GM18520 (cell line): ENCODE results near the gene GALR1.
"Not testable (repeated sequence)": the region's sequence is repeated elsewhere in the genome, so short reads cannot be mapped to it uniquely, and the experiment has no call there.

ENCODE experiments used
- ATAC-seq: cut with Tn5 transposase; IDR thresholded peaks from one replicate; pipeline ENCODE4 v1.9.1; 2021; ENCODE audit not compliant: unreplicated experiment

GALR1 gene

DNA sequence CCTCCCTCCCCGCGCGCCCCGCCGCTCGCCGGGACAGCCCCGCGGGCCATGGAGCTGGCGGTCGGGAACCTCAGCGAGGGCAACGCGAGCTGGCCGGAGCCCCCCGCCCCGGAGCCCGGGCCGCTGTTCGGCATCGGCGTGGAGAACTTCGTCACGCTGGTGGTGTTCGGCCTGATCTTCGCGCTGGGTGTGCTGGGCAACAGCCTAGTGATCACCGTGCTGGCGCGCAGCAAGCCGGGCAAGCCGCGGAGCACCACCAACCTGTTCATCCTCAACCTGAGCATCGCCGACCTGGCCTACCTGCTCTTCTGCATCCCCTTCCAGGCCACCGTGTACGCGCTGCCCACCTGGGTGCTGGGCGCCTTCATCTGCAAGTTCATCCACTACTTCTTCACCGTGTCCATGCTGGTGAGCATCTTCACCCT is 865 bp downstream of the GALR1 start:
- no peak for ATAC-seq

DNA sequence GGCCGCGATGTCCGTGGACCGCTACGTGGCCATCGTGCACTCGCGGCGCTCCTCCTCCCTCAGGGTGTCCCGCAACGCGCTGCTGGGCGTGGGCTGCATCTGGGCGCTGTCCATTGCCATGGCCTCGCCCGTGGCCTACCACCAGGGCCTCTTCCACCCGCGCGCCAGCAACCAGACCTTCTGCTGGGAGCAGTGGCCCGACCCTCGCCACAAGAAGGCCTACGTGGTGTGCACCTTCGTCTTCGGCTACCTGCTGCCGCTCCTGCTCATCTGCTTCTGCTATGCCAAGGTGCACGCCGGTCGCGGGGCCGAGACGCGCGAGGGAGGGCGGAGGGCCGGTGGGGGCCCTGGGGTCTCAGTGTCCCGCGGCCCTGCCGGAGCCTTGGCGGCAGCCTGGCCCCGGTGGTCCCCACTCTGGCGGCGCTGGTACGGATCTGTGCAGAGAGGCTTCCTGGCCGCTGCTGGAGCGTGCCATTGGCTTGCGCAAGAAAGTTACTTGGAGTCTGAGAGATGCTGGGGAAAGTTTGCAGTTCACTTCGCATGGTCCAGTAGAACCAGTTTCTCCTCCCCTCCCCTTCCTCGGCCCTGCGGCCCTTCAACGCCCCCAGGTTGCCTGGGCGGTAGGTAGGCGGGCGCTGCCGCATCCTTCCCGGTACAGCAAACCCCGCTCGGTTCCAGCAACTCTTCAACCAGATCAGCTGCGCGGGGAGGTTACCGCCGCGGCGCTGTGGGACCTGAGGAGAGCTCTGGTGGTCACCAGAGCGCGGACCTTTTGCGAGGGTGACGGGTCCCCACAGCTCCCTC is 1.5 kb downstream of the GALR1 start:
- ATAC-seq: no peak

DNA sequence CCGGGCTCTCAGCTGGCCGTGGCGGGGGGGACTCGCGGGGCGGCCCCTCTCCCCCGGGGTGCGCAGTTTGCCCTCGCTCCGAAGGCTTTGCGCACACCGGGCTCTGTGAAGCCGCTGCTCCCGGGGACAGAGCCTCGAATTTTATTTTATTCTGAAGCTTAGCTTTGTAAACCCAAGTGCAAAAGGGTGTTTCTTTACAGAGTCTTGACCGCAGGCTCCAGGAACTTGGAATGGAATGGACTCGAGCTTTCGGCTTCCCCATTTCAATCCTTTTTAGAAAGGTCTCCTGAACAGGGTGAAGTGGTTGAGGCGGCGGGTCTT is 2.0 kb downstream of the GALR1 start:
- no peak for ATAC-seq

DNA sequence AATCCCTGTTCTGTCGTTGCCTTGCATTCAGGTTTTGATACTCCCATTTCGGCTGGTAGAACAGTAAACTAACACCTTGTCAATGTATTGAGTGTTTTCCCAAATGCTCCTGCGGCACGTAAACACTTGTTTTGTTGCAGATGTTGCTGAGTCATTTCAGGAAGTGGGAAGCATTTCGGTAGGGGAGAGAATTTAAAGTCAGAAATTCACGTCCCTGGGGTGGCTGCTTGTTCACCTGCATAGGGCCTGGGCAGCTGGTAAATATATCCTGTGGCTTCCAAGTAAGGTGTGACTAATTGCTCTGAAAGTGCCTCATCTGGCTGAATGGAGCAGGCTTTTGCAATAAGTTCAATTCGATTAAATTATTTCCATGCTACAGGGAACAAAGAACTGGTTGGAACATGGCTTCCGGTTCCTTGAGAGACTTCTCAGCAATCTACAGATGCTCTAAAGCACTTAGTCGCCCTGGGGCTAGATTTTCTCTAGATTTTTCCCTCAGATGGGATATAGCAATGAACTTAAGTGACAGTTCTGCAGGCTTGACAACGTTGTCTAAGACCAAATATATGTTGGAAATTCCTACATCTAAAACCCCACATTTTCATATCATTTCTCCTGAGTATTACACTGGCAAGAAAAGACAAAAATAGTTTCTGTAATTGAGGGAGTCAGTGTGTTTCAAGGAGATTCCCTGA is 5.2 kb downstream of the GALR1 start:
- no peak for ATAC-seq

DNA sequence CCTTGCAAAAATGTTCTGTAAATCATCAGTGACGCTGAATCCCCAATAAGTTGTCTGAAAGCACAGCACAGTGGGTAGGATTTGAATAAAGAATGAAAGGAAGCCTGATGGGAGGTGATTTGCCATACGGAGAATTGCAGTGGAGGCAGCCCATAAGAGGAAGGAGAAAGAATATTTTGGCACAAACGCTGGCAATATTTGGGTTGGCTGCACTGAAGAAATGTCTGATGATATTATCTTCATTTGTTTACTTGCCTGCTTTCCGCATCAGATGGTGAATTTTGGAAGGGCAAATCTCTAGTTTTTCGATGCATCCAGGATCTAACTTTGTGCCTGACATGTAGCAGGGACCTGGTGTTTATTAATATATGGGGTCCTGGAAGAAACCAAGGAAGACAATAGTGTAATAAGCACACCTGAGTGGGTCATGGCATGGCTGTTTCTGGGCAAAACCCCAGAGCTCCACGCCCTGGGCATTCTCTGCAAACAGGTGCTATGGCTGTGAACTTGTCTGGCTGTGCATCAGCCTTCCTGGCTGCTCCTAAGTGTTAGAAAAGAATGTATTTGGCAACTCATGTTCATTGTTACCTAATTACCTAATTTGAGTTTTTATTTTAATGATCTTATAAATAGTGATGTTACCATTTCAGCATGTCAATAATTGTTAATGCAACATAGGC is 5.9 kb downstream of the GALR1 start:
- ATAC-seq: no peak

DNA sequence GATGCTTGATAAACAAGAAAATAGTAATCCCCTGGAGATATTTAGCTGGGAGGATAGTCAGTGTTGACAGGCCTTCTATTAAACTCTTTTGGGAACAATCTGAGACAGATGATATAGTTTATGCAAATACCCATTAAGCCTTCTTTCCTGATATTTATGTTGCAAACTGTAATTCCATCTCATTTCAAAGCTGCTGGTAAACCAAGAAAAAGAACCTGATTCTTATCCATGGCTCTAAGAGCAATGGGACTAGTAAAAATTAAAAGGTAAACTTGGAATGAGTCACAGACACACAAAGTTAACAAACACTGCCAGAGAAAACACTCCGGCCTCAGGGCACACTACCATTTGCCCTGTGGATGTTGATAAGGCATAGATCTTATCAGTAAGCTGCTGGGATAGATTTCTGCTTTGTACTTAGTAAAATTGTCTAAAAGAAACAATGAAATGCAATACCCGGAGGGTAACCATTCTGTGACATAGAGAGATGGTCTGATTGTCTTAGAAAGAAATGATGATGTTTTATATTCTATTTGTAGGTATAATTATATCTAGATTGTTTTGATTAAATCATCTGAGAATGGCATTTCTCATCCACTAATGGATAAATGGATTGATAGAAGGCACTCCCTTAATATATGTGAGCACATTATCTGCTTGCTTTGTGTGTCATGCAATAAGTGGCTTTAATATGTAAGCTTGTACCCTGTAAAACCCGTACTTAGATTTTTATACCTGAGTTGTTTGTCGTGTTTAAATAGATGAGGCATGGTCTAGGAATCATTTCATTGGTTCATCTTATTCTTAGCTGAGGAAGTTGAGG is 13.2 kb downstream of the GALR1 start:
- ATAC-seq: no peak

DNA sequence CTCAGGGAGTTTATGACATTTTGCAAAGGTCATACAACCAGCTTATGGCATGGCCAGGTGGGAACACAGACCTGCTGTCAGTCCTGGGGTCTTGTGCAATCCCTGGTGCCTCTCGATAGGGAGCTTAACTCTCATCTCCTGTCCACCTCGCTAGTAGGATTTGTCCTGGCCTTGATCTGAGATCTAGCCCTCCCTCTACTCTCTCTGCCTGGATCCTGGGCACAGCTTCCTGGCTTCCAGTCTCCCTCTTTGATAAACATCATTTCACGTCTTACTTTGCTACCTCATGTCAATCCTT is 13.8 kb downstream of the GALR1 start:
- no peak for ATAC-seq

DNA sequence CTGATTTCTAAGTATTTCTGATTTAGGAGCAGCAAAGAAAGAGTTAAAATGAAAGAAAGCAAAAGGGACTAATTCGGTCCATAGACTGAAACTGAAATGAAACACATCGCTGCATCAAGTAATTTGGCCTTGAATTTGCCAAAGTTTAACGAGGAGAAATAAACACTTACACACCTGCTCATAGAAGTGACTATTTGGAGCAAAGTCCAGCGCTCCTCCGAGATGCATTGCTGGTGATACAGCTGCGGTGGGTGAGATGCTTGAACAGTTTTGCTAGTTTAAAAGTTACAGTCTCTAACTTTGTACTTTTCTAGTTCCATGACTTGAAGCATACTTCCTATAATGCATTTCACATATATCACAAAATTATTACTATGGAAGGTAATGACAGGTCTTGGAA is 18.3 kb downstream of the GALR1 start:
- ATAC-seq: no peak

DNA sequence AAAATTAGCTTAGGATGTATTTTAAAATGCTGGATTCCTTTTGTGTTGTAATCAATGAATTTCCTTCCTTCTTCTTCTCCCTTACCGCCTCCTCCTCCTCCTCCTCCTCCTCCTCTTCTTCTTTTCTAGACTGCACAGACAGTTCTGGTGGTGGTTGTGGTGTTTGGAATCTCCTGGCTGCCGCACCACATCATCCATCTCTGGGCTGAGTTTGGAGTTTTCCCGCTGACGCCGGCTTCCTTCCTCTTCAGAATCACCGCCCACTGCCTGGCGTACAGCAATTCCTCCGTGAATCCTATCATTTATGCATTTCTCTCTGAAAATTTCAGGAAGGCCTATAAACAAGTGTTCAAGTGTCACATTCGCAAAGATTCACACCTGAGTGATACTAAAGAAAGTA is 18.8 kb downstream of the GALR1 start:
- ATAC-seq: no peak

DNA sequence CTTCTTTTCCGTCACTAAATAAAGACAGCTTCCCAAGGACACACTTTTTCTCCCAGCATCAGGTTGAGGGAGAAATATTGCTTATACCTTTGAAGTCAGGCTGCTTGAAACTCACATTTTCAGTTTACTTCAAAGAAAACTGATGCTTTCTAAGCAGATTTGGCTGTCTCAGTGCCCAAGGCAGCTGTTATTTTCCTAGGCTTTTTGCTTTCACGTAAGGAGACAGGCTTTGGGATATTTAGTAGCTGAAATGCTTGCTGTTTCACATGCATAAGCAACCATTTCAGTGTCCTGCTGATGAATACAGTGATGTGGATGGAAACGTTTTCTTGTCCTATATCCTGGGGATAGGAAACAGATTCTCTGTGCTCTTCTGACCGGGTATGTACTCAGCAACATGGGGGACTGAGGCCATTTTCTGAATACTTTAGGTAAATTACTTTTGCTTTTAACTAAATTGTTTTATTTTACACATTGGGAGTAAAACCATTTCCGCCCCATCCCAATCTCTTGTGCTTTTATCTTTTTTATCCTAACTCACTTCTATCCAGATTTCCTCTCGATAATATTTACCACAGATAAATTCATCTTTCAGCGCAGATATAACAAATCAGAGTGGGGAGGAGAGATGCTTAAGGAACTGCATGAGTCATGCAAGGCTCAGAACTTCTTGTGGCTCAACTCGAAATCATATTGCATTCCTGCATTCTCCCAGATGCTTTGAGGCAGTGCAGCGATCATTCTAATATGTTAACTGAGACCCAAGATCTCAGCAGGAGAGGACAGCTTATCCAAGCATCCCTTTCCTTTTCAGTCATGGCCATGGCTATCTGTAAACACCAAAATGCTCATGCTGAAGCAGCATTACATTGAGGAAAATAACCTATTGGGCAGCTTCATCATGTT is 22.2 kb downstream of the GALR1 start:
- no peak for ATAC-seq

DNA sequence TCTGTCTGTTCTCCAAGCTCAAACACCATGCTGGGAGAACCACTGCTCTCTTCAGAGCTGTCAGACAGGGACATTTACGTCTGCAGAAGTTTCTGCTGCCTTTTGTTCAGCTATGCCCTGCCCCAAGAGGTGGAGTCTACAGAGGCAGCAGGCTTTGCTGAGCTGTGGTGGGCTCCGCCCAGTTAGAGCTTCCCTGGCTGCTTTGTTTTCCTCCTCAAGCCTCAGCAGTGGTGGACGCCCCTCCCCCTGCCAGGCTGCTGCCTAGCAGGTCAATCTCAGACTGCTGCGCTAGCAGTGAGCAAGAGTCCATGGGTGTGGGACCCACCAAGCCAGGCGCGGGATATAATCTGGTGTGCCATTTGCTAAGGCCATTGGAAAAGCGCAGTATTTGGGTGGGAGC is 41.2 kb downstream of the GALR1 start:
- ATAC-seq: not testable (repeated sequence)

DNA sequence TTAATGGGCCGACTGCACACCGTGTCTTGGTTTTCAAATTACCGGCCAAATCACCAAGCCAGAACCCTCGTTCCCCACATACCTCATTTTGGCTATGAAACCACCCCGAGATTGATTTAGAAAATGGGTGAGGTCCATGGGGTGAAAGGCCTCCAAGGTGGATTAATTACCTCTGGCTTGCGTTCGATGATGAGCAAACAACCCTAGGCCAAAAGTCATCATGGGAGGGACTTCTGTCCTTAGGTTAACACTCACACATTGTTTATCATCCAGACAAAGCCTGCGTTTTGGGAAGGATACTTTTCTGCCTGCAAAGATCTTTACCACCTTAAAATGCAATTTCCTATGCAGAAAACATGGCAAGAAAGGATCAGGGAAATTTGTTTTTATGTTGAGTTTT is 48.5 kb downstream of the GALR1 start:
- ATAC-seq: no peak

DNA sequence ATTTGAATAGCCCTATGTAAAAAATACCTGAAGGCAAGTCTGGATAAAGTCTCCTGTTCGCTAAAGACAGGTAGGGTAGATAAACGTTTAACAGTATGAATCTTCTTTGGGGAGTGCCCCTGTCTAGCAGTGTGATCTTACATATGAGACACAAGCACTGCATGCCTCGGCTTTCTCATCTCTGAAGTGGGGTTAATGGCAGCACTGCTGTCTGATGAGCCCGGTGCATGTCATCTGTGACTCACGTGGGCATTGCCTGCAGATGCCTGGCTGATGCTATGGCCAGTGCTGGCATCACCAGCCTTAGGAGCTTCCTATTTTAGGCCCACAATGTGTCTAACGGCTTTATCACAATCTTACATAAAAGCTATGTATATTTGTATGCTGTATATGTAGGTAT is 50.1 kb downstream of the GALR1 start:
- ATAC-seq: no peak

DNA sequence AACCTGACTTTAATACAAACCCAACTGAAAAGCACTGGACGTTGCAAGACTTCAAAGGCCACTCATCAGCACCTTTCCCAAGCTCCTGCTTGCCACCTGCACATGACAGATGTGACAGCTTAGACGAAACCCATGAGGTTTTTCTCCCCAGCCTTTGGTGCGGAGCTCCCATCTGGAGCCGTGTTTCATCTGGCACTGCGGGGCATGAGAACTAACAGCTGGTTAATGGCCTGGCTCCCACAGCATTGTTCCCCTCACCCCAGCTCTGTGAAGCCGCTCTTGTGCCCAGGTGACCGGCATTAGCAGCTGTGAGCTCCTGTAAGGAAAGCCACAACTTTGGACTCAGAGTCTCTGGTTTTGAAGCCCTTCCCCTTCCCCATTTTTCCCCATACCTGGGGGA is 50.9 kb downstream of the GALR1 start:
- no peak for ATAC-seq

DNA sequence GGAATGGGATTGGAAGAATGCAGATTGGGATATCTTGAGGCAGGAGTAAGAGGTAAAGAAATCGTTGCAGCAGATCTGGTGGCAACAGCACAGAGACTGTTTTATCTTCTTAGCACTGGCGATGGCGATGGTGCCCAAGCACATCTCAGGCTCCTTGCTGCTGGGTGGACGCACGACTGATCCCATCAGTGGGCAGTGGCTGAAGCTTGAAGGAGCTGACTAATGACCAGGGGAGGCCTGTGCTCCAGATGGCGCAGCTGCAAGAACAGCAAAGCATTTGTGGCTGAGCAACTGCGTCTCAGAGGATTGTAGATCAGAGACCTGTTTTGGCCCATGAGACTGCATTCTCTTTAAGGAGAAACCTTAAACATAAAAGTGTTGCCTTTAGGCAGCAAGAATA is 54.6 kb downstream of the GALR1 start:
- no peak for ATAC-seq

DNA sequence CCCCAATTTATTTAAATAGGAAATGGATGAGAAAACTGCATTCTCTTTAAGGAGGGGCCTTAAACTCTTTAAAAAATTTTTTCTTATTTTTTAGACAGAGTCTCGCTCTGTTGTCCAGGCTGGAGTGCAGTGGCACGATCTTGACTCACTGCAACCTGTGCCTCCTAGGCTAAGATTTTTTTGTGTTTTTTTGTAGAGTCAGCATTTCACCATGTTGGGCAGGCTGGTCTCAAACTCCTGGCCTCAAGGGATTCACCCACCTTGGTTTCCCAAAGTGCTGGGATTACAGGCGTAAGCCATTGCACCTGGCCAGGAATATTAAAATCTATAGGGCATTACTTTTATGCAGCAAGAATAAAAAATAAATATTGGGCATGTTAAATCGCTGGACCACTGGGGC is 56.0 kb downstream of the GALR1 start:
- no peak for ATAC-seq

DNA sequence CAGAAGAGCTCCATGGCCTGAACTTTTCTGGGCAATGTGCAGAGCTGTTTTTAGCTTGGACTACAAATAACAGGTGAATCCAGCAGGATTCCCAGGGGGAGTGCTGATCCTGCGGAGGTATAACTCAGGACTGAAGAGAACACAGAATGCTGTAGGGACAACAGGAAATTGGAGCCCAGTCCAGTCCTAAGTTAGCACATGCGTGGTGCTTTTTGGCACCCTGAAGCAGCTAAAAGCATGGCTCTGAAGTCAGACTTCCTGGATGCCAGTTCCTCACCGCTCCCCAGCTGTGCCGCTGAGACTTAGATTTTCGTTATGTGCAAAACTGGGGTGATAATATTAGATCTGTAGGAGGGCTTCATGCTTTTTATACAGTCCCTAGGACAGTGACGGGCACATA is 58.6 kb downstream of the GALR1 start:
- no peak for ATAC-seq

DNA sequence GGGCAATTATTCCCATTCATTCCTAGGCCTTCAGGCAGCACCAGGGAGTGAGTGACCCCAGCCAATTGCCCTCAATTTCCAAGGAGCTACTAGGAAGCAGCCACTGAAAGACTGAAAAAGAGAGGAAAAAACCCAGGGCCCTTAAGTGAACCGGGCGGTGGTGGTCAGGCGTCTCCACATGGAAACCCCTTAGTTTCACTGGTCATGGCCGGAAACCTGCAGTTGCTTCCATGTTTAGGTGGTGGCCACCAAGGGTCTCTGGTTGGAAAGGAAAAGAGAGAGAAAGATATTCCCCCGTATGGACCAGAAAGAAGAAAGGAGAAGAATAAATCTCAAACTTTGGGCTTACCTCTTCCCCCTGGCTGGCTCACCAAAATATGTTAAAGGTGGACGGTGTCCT is 64.9 kb downstream of the GALR1 start:
- no peak for ATAC-seq

DNA sequence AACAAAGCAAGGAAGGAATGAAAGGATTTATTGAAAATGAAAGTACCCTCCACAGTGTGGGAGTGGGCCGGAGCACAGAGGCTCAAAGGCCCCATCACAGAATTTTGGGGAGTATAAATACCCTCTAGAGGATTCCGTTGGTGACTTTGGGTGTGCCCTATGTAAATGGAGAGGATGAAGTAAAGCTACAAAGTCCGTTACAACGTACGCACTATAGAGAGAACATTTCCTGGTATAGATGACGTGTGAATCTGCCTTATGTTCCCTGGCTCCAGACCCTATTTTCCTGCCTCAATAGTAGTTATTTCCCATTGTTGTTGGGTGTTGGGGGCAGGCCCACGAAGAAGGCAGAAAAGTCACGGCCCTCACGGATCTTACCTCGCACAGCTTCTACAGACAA is 65.3 kb downstream of the GALR1 start:
- ATAC-seq: no peak

DNA sequence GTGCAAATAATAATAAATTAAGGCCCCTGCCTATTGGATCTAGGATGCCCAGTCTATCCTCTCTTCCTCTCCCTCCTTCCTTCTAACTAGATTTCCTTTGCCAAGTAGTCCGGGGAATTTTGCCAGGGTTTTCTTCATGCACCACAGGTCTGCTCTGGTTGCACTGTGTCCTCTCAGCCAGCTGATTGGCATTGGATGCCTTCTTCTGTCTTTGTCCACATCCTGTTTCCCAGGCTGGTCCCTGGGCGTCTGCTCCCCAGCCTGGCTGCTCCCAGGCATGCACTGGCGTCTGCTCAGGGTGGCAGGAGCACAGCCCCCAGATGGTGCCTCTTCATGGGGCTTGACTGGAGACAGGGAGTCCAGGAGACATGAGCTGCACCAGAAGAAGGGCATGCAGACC is 66.4 kb downstream of the GALR1 start:
- no peak for ATAC-seq

DNA sequence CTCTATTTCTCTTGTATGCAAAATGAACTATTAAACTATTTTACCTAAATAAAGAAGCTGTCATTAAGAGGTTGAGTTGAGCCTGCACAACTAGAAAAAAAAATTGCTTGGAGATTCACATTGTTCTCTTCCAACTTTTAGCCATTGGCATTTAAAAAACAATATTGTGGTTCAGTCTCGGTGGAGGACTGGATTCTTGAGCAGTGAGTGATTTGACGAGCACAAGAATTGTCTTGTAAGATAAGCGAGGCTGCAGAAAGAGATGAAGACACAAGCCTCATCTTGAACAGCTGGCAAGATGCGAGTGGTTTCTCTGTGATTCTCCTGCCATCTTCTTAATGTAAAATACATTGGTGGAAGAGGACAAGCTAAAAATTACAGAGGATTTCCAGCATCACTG is 67.0 kb downstream of the GALR1 start:
- no peak for ATAC-seq
